Measurements from ENCODE around the gene SIK2. TPM values are rescaled to one million over a fixed set of nuclear protein-coding genes. Genes with fewer than 3 reads are reported as not detected.

The SIK2 gene
- total RNA-seq, 1 experiment from 2014 or later: 13.9 TPM

DNA sequence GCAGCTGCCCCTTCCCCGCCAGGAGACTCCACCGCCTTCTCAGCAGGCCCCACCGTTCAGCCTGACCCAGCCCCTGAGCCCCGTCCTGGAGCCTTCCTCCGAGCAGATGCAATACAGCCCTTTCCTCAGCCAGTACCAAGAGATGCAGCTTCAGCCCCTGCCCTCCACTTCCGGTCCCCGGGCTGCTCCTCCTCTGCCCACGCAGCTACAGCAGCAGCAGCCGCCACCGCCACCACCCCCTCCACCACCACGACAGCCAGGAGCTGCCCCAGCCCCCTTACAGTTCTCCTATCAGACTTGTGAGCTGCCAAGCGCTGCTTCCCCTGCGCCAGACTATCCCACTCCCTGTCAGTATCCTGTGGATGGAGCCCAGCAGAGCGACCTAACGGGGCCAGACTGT lies 121.3 kb downstream of the SIK2 start:
- H3K9me3 Mint-ChIP-seq (ENCODE audit: low read depth, unreplicated experiment): no peaks in the 10 kb centered on the region
- H3K4me3 Mint-ChIP-seq (ENCODE audit: low read depth, unreplicated experiment): no peak overlapping the region
- TF ChIP-seq, protein P1, sequence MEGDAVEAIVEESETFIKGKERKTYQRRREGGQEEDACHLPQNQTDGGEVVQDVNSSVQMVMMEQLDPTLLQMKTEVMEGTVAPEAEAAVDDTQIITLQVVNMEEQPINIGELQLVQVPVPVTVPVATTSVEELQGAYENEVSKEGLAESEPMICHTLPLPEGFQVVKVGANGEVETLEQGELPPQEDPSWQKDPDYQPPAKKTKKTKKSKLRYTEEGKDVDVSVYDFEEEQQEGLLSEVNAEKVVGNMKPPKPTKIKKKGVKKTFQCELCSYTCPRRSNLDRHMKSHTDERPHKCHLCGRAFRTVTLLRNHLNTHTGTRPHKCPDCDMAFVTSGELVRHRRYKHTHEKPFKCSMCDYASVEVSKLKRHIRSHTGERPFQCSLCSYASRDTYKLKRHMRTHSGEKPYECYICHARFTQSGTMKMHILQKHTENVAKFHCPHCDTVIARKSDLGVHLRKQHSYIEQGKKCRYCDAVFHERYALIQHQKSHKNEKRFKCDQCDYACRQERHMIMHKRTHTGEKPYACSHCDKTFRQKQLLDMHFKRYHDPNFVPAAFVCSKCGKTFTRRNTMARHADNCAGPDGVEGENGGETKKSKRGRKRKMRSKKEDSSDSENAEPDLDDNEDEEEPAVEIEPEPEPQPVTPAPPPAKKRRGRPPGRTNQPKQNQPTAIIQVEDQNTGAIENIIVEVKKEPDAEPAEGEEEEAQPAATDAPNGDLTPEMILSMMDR (IDR thresholded peaks at IDR 0.05; ENCODE audit: unreplicated experiment): no peak
- peaks cover 4% of the 10 kb centered on the region for H3K4me1 Mint-ChIP-seq (ENCODE audit: low read depth, unreplicated experiment)
- H3K36me3 Mint-ChIP-seq (ENCODE audit: insufficient read depth, unreplicated experiment): peaks cover 22% of the 10 kb centered on the region
- no TSS peak for BruUV-seq (replicated peaks)
- intact Hi-C loops (cut with micrococcal nuclease; ENCODE audit: unreplicated experiment): no loop called here
- CTCF ChIA-PET: no interaction called here
- DNase-seq: no peak
- no peak overlapping the region for H3K27ac Mint-ChIP-seq (ENCODE audit: unreplicated experiment)
- H3K27me3 Mint-ChIP-seq (ENCODE audit: unreplicated experiment): no peaks in the 10 kb centered on the region

DNA sequence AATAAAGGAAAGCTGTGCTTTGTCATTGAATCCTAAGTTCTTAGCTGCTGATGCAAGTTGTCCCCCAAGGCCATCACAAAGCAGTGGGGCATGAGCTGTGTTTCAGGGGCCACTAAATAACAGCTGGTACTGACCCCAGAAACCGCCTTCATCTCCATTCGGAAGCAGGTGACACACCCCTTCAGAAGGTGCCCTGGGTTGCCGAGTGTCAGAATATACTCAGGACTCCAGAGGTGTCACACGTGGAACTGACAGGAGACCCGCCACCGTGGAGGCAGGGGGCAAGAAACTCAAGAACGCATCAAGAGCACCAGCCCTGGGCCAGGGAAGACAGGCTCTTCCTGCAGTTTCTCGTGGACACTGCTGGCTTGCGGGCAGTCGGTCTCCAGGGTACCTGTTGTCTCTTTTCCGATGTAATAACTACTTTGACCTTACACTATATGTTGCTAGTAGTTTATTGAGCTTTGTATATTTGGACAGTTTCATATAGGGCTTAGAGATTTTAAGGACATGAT lies 122.4 kb downstream of the SIK2 start:
- CTCF ChIA-PET: no interaction called here
- no peak for DNase-seq
- intact Hi-C loops (cut with micrococcal nuclease; ENCODE audit: unreplicated experiment): no loop called here
- peaks cover 14% of the 10 kb centered on the region for H3K36me3 Mint-ChIP-seq (ENCODE audit: insufficient read depth, unreplicated experiment)
- no TSS peak for BruUV-seq (replicated peaks)
- H3K27ac Mint-ChIP-seq (ENCODE audit: unreplicated experiment): no peak overlapping the region
- H3K27me3 Mint-ChIP-seq (ENCODE audit: unreplicated experiment): no peaks in the 10 kb centered on the region
- H3K4me3 Mint-ChIP-seq (ENCODE audit: low read depth, unreplicated experiment): no peak overlapping the region
- TF ChIP-seq, protein P1 (IDR thresholded peaks at IDR 0.05; ENCODE audit: unreplicated experiment): no peak
- H3K9me3 Mint-ChIP-seq (ENCODE audit: low read depth, unreplicated experiment): no peaks in the 10 kb centered on the region
- H3K4me1 Mint-ChIP-seq (ENCODE audit: low read depth, unreplicated experiment): no peaks in the 10 kb centered on the region

DNA sequence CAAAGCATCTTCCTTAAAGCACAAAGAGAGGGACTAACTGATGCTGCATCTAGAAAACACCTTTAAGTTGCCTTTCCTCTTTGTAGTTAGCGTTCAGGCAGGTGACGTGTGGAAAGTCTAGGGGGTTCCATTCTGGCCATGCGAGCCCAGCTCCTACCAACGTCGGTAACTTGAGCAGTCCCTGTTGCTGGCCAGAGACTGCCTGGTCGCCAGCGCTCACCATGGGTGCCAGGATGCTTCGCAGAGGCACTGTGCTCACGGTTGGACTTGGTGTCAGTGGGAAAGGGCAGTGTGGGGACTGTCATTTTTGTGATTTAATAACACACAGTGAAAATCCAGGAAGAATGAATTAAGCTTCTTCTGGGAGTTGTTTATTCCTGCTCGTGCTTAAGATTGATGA lies 123.4 kb downstream of the SIK2 start:
- CTCF ChIA-PET: no interaction called here
- Mint-ChIP-seq H3K27me3 (ENCODE audit: unreplicated experiment) (no peaks in the 10 kb centered on the region), H3K9me3 (ENCODE audit: low read depth, unreplicated experiment) (no peaks in the 10 kb centered on the region), H3K4me1 (ENCODE audit: low read depth, unreplicated experiment) (no peaks in the 10 kb centered on the region), H3K27ac (ENCODE audit: unreplicated experiment) (no peak overlapping the region), H3K4me3 (ENCODE audit: low read depth, unreplicated experiment) (no peak overlapping the region), H3K36me3 (ENCODE audit: insufficient read depth, unreplicated experiment) (peaks cover 8% of the 10 kb centered on the region)
- intact Hi-C loops (cut with micrococcal nuclease; ENCODE audit: unreplicated experiment): no loop called here
- DNase-seq: no peak
- TF ChIP-seq, protein P1 (IDR thresholded peaks at IDR 0.05; ENCODE audit: unreplicated experiment): no peak
- BruUV-seq (replicated peaks): no TSS peak

DNA sequence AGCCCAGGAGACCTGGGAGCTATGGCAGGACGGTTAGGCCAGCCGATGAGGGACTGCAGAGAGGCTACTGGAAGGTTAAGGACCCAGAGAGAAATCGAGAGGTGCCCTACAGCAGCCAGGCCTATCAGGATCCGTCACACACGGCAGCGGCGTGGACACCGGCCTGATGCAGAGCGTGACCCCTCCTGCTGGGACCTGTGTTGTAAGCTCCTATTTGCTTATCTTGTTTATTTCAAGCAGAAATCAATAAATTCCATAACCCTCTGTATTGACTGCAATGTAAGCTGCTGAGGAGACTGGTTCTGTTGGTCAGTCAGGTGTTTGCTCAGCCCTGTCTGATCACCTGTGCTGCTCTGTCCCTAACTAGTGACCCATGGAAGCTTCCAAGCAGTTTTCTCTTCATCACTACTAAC lies 124.1 kb downstream of the SIK2 start:
- no peak for DNase-seq
- no TSS peak for BruUV-seq (replicated peaks)
- no peak overlapping the region for H3K4me3 Mint-ChIP-seq (ENCODE audit: low read depth, unreplicated experiment)
- no peaks in the 10 kb centered on the region for H3K9me3 Mint-ChIP-seq (ENCODE audit: low read depth, unreplicated experiment)
- H3K27me3 Mint-ChIP-seq (ENCODE audit: unreplicated experiment): no peaks in the 10 kb centered on the region
- TF ChIP-seq, protein P1 (IDR thresholded peaks at IDR 0.05; ENCODE audit: unreplicated experiment): no peak
- no peak overlapping the region for H3K27ac Mint-ChIP-seq (ENCODE audit: unreplicated experiment)
- CTCF ChIA-PET: no interaction called here
- no peaks in the 10 kb centered on the region for H3K4me1 Mint-ChIP-seq (ENCODE audit: low read depth, unreplicated experiment)
- intact Hi-C loops (cut with micrococcal nuclease; ENCODE audit: unreplicated experiment): no loop called here
- H3K36me3 Mint-ChIP-seq (ENCODE audit: insufficient read depth, unreplicated experiment): peaks cover 5% of the 10 kb centered on the region

Data from Calu3 (cell line).